DOHH2 (cell line): ENCODE data around the gene SLC16A1.

ENCODE experiments used
- H3F3A ChIP-seq: fragments of 200-600 bp; sonication (generic), shearing (Covaris generic); 2 replicates; pipeline ENCODE4 v1.6.0; 2016; ENCODE audit warnings: antibody characterized with exemption, mild to moderate bottlenecking; ENCODE audit not compliant: control insufficient read depth, insufficient read depth
- H3K27ac ChIP-seq: fragments of 200-600 bp; sonication (generic); 2 replicates; pipeline ENCODE4 v1.5.1; 2014; ENCODE audit warnings: low read depth, mild to moderate bottlenecking, low read length, moderate library complexity
- H3K27me3 ChIP-seq: fragments of 200-600 bp; sonication (generic); 2 replicates; pipeline ENCODE4 v1.6.1; 2014; ENCODE audit warnings: mild to moderate bottlenecking, low read length, mixed read lengths; ENCODE audit not compliant: control insufficient read depth
- H3K36me3 ChIP-seq: fragments of 200-600 bp; sonication (generic); 2 replicates; pipeline ENCODE4 v1.6.1; 2014; ENCODE audit warnings: mild to moderate bottlenecking, low read length, moderate library complexity, mixed read lengths; ENCODE audit not compliant: control insufficient read depth
- H3K4me1 ChIP-seq: fragments of 200-600 bp; sonication (generic); 2 replicates; pipeline ENCODE4 v1.6.1; 2014; ENCODE audit warnings: mild to moderate bottlenecking, low read length, mixed read lengths; ENCODE audit not compliant: control insufficient read depth
- H3K4me2 ChIP-seq: fragments of 200-600 bp; sonication (generic); 2 replicates; pipeline ENCODE4 v1.6.0; 2014; ENCODE audit warnings: mild to moderate bottlenecking, low read length, moderate library complexity
- H3K4me3 ChIP-seq: fragments of 200-600 bp; sonication (generic); 2 replicates; pipeline ENCODE4 v1.5.1; 2014; ENCODE audit warnings: mild to moderate bottlenecking, low read length, mixed read lengths
- H3K79me2 ChIP-seq: fragments of 200-600 bp; sonication (generic); 2 replicates; pipeline ENCODE4 v1.6.1; 2014; ENCODE audit warnings: mild to moderate bottlenecking, low read length, mixed read lengths; ENCODE audit not compliant: control insufficient read depth
- H3K9me2 ChIP-seq: fragments of 200-600 bp; sonication (generic); replicated peaks from 2 replicates; pipeline ENCODE4 v1.6.1; 2014; ENCODE audit warnings: mild to moderate bottlenecking, low read length, mixed read lengths; ENCODE audit not compliant: control insufficient read depth
- H3K9me3 ChIP-seq: fragments of 200-600 bp; sonication (generic); 2 replicates; pipeline ENCODE4 v1.6.1; 2014; ENCODE audit warnings: antibody characterized with exemption, low read length, mixed read lengths; ENCODE audit not compliant: control insufficient read depth, insufficient read depth
- H4K20me1 ChIP-seq: fragments of 200-600 bp; sonication (generic); 2 replicates; pipeline ENCODE4 v1.6.0; 2014; ENCODE audit warnings: low read depth, mild to moderate bottlenecking, antibody characterized with exemption, low read length, moderate library complexity; ENCODE audit not compliant: control insufficient read depth, insufficient read depth
- CTCF ChIP-seq: fragments of 200-600 bp; sonication (generic); IDR thresholded peaks from one replicate; pipeline ENCODE4 v1.5.1; 2014; ENCODE audit warnings: antibody characterized with exemption, mild to moderate bottlenecking, low read depth, low read length; ENCODE audit not compliant: poor library complexity, severe bottlenecking
- EZH2phosphoT487 ChIP-seq: fragments of 200-600 bp; sonication (generic); IDR thresholded peaks from 2 replicates; pipeline ENCODE4 v1.6.1; 2017; ENCODE audit warnings: borderline replicate concordance, mild to moderate bottlenecking, antibody characterized with exemption, low read length, moderate library complexity, mixed read lengths

The SLC16A1 gene

GRCh38 chr1:112876315-112876714, 79.7 kb downstream of the SLC16A1 start:
- H3K27me3 ChIP-seq, result peaks cover 25% of the 10 kb centered on the region
- TF ChIP-seq EZH2phosphoT487 (no peak), CTCF (no peak)
- no peaks in the 10 kb centered on the region for H3K9me2 ChIP-seq
- H3K79me2 ChIP-seq, result no peaks in the 10 kb centered on the region
- no peak overlapping the region for H3K27ac ChIP-seq
- H3K36me3 ChIP-seq, result no peaks in the 10 kb centered on the region
- no peak overlapping the region for H3K4me2 ChIP-seq
- H3F3A ChIP-seq, result no peaks in the 10 kb centered on the region
- no peaks in the 10 kb centered on the region for H3K4me1 ChIP-seq
- H3K4me3 ChIP-seq, result no peak overlapping the region
- H3K9me3 ChIP-seq, result no peaks in the 10 kb centered on the region
- H4K20me1 ChIP-seq, result no peaks in the 10 kb centered on the region

GRCh38 chr1:112872551-112872962, 83.4 kb downstream of the SLC16A1 start:
- Histone ChIP-seq H3K4me3 (no peak overlapping the region), H3K27ac (no peak overlapping the region), H3K79me2 (no peaks in the 10 kb centered on the region), H3K27me3 (peaks cover 3% of the 10 kb centered on the region; the same call in 1 of the 2 replicates), H3F3A (no peaks in the 10 kb centered on the region), H3K9me2 (no peaks in the 10 kb centered on the region), H3K9me3 (no peaks in the 10 kb centered on the region), H3K36me3 (no peaks in the 10 kb centered on the region), H3K4me2 (no peak overlapping the region), H3K4me1 (no peaks in the 10 kb centered on the region), H4K20me1 (no peaks in the 10 kb centered on the region)
- TF ChIP-seq EZH2phosphoT487, result no peak
- TF ChIP-seq CTCF, result no peak

DNA sequence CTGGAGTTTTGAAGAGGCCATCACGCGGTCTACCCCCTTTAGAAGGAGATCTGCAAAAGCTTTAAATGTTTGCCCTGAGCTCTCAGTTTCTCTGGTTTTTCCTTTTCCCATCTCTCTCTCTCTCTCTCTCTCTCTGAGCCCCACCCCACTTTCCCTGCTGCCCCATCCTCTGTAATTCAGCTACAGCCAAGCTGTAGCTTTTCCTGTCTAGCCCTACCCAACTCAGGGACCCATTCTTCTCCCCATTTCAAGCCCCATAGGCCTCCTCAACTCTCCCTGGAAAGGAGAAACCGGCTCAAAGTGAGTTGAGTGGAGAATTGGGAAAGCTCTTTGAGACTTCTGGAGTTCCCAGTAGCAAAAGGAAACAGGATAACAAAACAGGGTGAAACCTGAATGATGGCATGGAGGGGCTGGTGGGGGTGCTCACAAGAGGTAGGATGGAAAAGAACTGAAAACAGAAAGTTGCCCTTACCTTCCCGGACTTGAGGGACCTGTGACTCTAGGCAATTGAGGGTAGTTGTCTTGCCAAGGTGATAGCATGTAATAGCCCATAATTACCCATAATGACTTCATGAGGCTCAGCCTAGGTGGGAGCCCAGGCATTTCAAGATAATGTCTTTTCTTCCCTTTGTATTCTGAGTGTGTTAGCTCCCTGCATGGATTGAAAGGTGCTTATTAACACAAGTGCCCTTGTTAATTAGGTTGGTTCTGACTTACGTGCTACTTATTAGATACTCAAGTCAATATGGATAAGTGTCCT, 84.9 kb downstream of the SLC16A1 start:
- H3K4me3 ChIP-seq, result no peak overlapping the region
- no peaks in the 10 kb centered on the region for H3K36me3 ChIP-seq
- no peaks in the 10 kb centered on the region for H3K9me3 ChIP-seq
- no peaks in the 10 kb centered on the region for H3K27me3 ChIP-seq
- H3K4me1 ChIP-seq, result no peaks in the 10 kb centered on the region
- H3K9me2 ChIP-seq, result no peaks in the 10 kb centered on the region
- no peak overlapping the region for H3K4me2 ChIP-seq
- TF ChIP-seq CTCF (no peak), EZH2phosphoT487 (no peak)
- H3K79me2 ChIP-seq, result no peaks in the 10 kb centered on the region
- H3F3A ChIP-seq, result no peaks in the 10 kb centered on the region
- no peaks in the 10 kb centered on the region for H4K20me1 ChIP-seq
- no peak overlapping the region for H3K27ac ChIP-seq
